ENCODE data around the gene GOLGA6L2.

GOLGA6L2 gene

DNA sequence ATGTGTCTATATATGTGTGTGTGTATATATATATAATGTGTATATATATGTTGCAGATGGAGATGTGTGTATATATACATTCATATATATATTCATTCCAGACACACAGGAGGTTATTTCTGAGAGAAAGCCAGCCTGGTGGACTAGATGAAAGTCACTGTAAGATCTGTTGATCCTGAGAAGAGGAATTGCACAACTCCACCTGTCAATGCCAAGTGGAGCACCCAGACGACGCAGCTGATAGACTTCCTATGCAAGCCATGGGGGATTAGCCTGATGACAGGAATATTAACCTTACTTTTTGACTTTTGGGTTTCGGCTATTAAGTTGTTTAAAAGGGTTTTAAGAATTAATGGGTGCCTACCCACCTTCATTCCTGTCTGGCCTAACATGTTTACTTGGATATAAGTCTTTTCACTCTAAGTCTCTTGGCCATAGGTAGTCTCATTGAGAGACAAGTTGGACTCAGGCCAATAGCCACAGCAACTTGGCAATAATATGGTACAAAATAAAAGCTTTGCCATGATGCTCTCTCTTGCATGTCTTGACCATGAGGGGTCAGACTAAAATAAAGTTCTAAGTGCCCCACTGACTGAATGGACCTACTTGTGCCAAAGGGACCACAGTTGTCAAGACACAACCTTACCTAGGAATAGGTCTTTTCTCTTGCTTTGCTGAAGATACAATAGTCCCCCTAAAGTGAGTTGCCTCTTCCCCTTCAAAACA, 35.9 kb upstream of the GOLGA6L2 start:
- DNase-seq (no peak), ATAC-seq (ENCODE audit: insufficient read depth, low read depth) (no peak)
- no peaks in the 10 kb centered on the region for H3K9me3 ChIP-seq (ENCODE audit: insufficient read depth, low read length, severe bottlenecking)
- H3K4me1 ChIP-seq (ENCODE audit: insufficient read depth, low read length) = no peaks in the 10 kb centered on the region
- no peaks in the 10 kb centered on the region for H3K36me3 ChIP-seq (ENCODE audit: insufficient read depth, low read length)
- TF ChIP-seq, protein P1, sequence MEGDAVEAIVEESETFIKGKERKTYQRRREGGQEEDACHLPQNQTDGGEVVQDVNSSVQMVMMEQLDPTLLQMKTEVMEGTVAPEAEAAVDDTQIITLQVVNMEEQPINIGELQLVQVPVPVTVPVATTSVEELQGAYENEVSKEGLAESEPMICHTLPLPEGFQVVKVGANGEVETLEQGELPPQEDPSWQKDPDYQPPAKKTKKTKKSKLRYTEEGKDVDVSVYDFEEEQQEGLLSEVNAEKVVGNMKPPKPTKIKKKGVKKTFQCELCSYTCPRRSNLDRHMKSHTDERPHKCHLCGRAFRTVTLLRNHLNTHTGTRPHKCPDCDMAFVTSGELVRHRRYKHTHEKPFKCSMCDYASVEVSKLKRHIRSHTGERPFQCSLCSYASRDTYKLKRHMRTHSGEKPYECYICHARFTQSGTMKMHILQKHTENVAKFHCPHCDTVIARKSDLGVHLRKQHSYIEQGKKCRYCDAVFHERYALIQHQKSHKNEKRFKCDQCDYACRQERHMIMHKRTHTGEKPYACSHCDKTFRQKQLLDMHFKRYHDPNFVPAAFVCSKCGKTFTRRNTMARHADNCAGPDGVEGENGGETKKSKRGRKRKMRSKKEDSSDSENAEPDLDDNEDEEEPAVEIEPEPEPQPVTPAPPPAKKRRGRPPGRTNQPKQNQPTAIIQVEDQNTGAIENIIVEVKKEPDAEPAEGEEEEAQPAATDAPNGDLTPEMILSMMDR (IDR thresholded peaks at IDR 0.05; ENCODE audit: borderline replicate concordance, extremely low read depth, low read length, poor library complexity, severe bottlenecking) = no peak
- TF ChIP-seq EZH2 (IDR thresholded peaks at IDR 0.05; ENCODE audit: borderline replicate concordance, low read depth, low read length, severe bottlenecking) = no peak
- no peaks in the 10 kb centered on the region for H4K20me1 ChIP-seq (ENCODE audit: insufficient read depth, low read length)
- no peaks in the 10 kb centered on the region for H3K79me2 ChIP-seq (ENCODE audit: insufficient read depth, low read length)
- no peak overlapping the region for H3K27ac ChIP-seq (ENCODE audit: low read length)
- H3K9ac ChIP-seq (ENCODE audit: low read depth, low read length) = no peak overlapping the region
- no peak overlapping the region for H3K4me2 ChIP-seq (ENCODE audit: insufficient read depth, low read length)
- no peak overlapping the region for H2AFZ ChIP-seq (ENCODE audit: low read depth, low read length)
- H3K4me3 ChIP-seq (ENCODE audit: low read depth in 1 of 2, low read length in 2 of 2) = no peak overlapping the region
- no peaks in the 10 kb centered on the region for H3K27me3 ChIP-seq (ENCODE audit: insufficient read depth, low read length, poor library complexity)

DNA sequence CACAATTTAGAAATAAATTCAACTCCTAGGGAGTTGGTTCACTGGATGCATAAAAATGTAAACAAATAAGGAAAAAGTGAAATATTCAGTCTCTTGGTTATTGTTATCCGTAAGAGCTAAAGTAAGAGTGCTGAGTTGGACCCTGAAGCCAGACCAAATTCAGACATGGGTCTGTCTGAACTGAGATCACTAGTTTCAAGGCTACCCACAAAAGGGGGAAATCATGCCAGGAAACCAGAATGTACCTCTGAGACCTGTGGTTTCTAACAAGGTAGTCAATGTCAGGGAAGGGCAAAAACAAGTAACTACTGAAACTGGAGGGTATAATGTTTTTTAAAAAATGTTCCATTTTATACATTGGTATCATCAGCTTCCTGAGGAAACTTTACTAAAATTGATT, 35.2 kb upstream of the GOLGA6L2 start:
- ATAC-seq (ENCODE audit: insufficient read depth, low read depth) (no peak), DNase-seq (no peak)
- Histone ChIP-seq H3K27me3 (ENCODE audit: insufficient read depth, low read length, poor library complexity) (no peaks in the 10 kb centered on the region), H3K4me1 (ENCODE audit: insufficient read depth, low read length) (no peaks in the 10 kb centered on the region), H3K4me3 (ENCODE audit: low read depth in 1 of 2, low read length in 2 of 2) (no peak overlapping the region), H3K27ac (ENCODE audit: low read length) (no peak overlapping the region), H3K79me2 (ENCODE audit: insufficient read depth, low read length) (no peaks in the 10 kb centered on the region), H2AFZ (ENCODE audit: low read depth, low read length) (no peak overlapping the region), H3K9me3 (ENCODE audit: insufficient read depth, low read length, severe bottlenecking) (no peaks in the 10 kb centered on the region), H3K36me3 (ENCODE audit: insufficient read depth, low read length) (no peaks in the 10 kb centered on the region), H4K20me1 (ENCODE audit: insufficient read depth, low read length) (no peaks in the 10 kb centered on the region), H3K9ac (ENCODE audit: low read depth, low read length) (no peak overlapping the region), H3K4me2 (ENCODE audit: insufficient read depth, low read length) (no peak overlapping the region)
- TF ChIP-seq, protein P1 (IDR thresholded peaks at IDR 0.05; ENCODE audit: borderline replicate concordance, extremely low read depth, low read length, poor library complexity, severe bottlenecking) = no peak
- TF ChIP-seq EZH2 (IDR thresholded peaks at IDR 0.05; ENCODE audit: borderline replicate concordance, low read depth, low read length, severe bottlenecking) = no peak

DNA sequence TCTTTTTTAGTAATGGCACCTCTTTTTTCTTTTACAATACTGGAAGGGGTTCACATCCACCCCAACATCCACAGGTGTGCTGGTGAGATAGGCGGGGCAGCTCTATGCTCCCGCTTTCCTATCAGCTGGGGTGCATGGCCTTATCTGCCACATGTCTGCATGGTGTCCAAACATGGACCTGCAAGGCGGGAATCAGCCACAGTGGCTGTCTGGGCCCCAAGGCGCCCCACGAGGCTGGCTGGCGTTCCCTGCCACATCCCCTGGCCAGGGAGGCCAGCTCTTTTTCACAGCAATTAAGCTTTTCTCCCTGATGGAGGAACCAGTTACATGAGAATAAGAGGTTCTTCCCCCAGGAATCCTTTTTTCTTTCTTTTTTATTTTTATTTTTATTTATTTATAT, 30.9 kb upstream of the GOLGA6L2 start:
- DNase-seq (no peak), ATAC-seq (ENCODE audit: insufficient read depth, low read depth) (no peak)
- no peaks in the 10 kb centered on the region for H4K20me1 ChIP-seq (ENCODE audit: insufficient read depth, low read length)
- no peak overlapping the region for H3K4me2 ChIP-seq (ENCODE audit: insufficient read depth, low read length)
- H3K36me3 ChIP-seq (ENCODE audit: insufficient read depth, low read length) = no peaks in the 10 kb centered on the region
- no peak overlapping the region for H3K9ac ChIP-seq (ENCODE audit: low read depth, low read length)
- no peak overlapping the region for H3K27ac ChIP-seq (ENCODE audit: low read length)
- no peaks in the 10 kb centered on the region for H3K27me3 ChIP-seq (ENCODE audit: insufficient read depth, low read length, poor library complexity)
- TF ChIP-seq EZH2 (IDR thresholded peaks at IDR 0.05; ENCODE audit: borderline replicate concordance, low read depth, low read length, severe bottlenecking) = no peak
- TF ChIP-seq, protein P1 (IDR thresholded peaks at IDR 0.05; ENCODE audit: borderline replicate concordance, extremely low read depth, low read length, poor library complexity, severe bottlenecking) = no peak
- H3K4me3 ChIP-seq (ENCODE audit: low read depth in 1 of 2, low read length in 2 of 2) = no peak overlapping the region
- H2AFZ ChIP-seq (ENCODE audit: low read depth, low read length) = no peak overlapping the region
- no peaks in the 10 kb centered on the region for H3K4me1 ChIP-seq (ENCODE audit: insufficient read depth, low read length)
- no peaks in the 10 kb centered on the region for H3K9me3 ChIP-seq (ENCODE audit: insufficient read depth, low read length, severe bottlenecking)
- H3K79me2 ChIP-seq (ENCODE audit: insufficient read depth, low read length) = no peaks in the 10 kb centered on the region

Measured in DND-41 (cell line).